ENCODE data around the gene TNS1.

DNA sequence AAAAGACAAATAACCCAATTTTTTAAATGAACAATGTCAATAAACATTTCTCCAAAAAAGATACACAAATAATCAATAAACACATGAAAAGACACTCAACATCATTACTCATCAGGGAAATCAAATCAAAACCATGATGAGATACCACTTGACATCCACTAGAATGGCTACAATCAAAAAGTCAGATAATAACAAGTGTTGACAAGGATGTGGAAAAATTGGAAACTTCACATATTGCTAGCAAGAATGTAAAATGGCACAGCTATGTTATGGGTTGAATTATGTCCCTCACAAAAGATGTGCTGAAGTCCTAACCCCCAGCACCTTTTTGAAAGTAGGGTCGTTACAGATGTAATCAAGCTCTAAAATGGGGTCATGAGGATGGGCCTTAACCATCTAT is 33.2 kb downstream of the TNS1 start:
- TF ChIP-seq CTCF (IDR thresholded peaks at IDR 0.05) (no peak), POLR2AphosphoS5 (IDR thresholded peaks at IDR 0.05; ENCODE audit: low read depth, low read length) (no peak), SIN3A (IDR thresholded peaks at IDR 0.05; ENCODE audit: borderline replicate concordance, insufficient read depth, low read depth, low read length) (no peak)

Measured in Panc1 (cell line).